NCI-H748 (cell line): ENCODE results near the gene MATR3.
"Not testable (repeated sequence)": the region's sequence is repeated elsewhere in the genome, so short reads cannot be mapped to it uniquely, and the experiment has no call there.

Experiments
- DNase-seq: peaks from one replicate; lab custom pipeline; 2025; ENCODE audit not compliant: unreplicated experiment; lab: John Stamatoyannopoulos, UW

MATR3 gene

GRCh38 chr5:139343476-139343875 lies 49.9 kb downstream of the MATR3 start:
- no peak for DNase-seq

GRCh38 chr5:139344177-139344576 lies 50.6 kb downstream of the MATR3 start:
- no peak for DNase-seq

- DNase-seq = not testable (repeated sequence)
These were observed 51.9 kb downstream of the MATR3 start for GRCh38 chr5:139345442-139345841.

GRCh38 chr5:139347863-139348262 lies 54.3 kb downstream of the MATR3 start:
- not testable (repeated sequence) for DNase-seq

GRCh38 chr5:139354186-139354585 lies 60.6 kb downstream of the MATR3 start:
- no peak for DNase-seq

- not testable (repeated sequence) for DNase-seq
These were observed 62.4 kb downstream of the MATR3 start for GRCh38 chr5:139355900-139356299.

- no peak for DNase-seq
These were observed 64.5 kb downstream of the MATR3 start for GRCh38 chr5:139358064-139358463.

GRCh38 chr5:139360384-139360783 lies 66.8 kb downstream of the MATR3 start:
- DNase-seq = no peak

GRCh38 chr5:139361835-139362429 lies 68.4 kb downstream of the MATR3 start:
- DNase-seq = no peak

GRCh38 chr5:139363937-139364336 lies 70.4 kb downstream of the MATR3 start:
- DNase-seq = no peak

- no peak for DNase-seq
These were observed 70.9 kb downstream of the MATR3 start for GRCh38 chr5:139364466-139364865.

- DNase-seq = no peak
These were observed 75.1 kb downstream of the MATR3 start for GRCh38 chr5:139368613-139369012.

- DNase-seq = no peak
These were observed 75.6 kb downstream of the MATR3 start for GRCh38 chr5:139369181-139369580.

GRCh38 chr5:139371482-139372435 lies 78.2 kb downstream of the MATR3 start:
- no peak for DNase-seq

- no peak for DNase-seq
These were observed 81.4 kb downstream of the MATR3 start for GRCh38 chr5:139374909-139375308.

- DNase-seq = no peak
These were observed 82.8 kb downstream of the MATR3 start for GRCh38 chr5:139376364-139376763.

- no peak for DNase-seq
These were observed 83.7 kb downstream of the MATR3 start for GRCh38 chr5:139377226-139377625.

- no peak for DNase-seq
These were observed 84.7 kb downstream of the MATR3 start for GRCh38 chr5:139378101-139378825.

- no peak for DNase-seq
These were observed 85.4 kb downstream of the MATR3 start for GRCh38 chr5:139378941-139379361.

GRCh38 chr5:139379626-139380449 lies 86.3 kb downstream of the MATR3 start:
- DNase-seq = no peak
